ENCODE results near the gene METTL15. TPM values are rescaled to one million over a fixed set of nuclear protein-coding genes. Genes with fewer than 3 reads are reported as not detected.

The METTL15 gene
- total and polyA plus RNA-seq, 2 of the 8 experiments (the other 6 are each of a cell fraction or from before 2014, with no cell fraction given) = 5.4 to 10.5 TPM

GRCh38 chr11:28137366-28137765, 29.2 kb downstream of the METTL15 start:
- H3K56ac ChIP-seq (replicated peaks; ENCODE audit: insufficient read length, low read depth, low read length) = no peak overlapping the region
- H3K4me3 ChIP-seq (ENCODE audit: extremely low read depth in 1 of 4, insufficient read depth in 2 of 4, low read depth in 3 of 4, low read length in 4 of 4) = no peak overlapping the region
- CTCF ChIA-PET (ENCODE audit: partially characterized antibody) = interaction anchor here (0.6 kb wide), 1 partner anchor 487 kb away, joined by 3 read pairs; no protein-coding TSS in a partner anchor
- H3K36me3 ChIP-seq (ENCODE audit: control insufficient read depth in 2 of 4, insufficient read depth in 4 of 4, low read length in 3 of 4) = peaks cover 0 to 52% (median 17%) of the 10 kb centered on the region in 4 experiments; a peak in 4 of 8 replicates
- FAIRE-seq = no peak
- H3K23me2 ChIP-seq (ENCODE audit: low read depth, low read length) = no peaks in the 10 kb centered on the region
- no peak overlapping the region for H4K91ac ChIP-seq (replicated peaks; ENCODE audit: insufficient read length, low read length)
- no peak overlapping the region for H2BK5ac ChIP-seq (ENCODE audit: low read depth, low read length)
- H3K27me3 ChIP-seq (replicated peaks in 1 of 4; ENCODE audit: control insufficient read depth in 3 of 4, extremely low read depth in 1 of 4, insufficient read depth in 3 of 4, low read length in 3 of 4) = no peaks in the 10 kb centered on the region
- H2AFZ ChIP-seq (ENCODE audit: low read length) = no peak overlapping the region
- H3K9me3 ChIP-seq (ENCODE audit: insufficient read depth in 2 of 2, low read depth in 1 of 2, low read length in 1 of 2) = peaks cover 63 to 68% of the 10 kb centered on the region in 2 experiments
- no peaks in the 10 kb centered on the region for H4K20me1 ChIP-seq (replicated peaks in 1 of 2; ENCODE audit: control insufficient read depth in 1 of 2, insufficient read depth in 2 of 2, low read length in 2 of 2)
- H3K79me1 ChIP-seq (ENCODE audit: low read depth, low read length) = no peaks in the 10 kb centered on the region
- no peak for DNase-seq (ENCODE audit: low read depth in 1 of 2, low spot score in 2 of 2)
- 95% methylated on average over 3 of the region's 3 CpGs; no CpG with 5 or more reads in 1 of the 2 experiments for WGBS, 2 experiments (ENCODE audit: extremely low coverage in 1 of 2, insufficient coverage in 1 of 2, insufficient read length in 1 of 2, insufficient replicate concordance in 2 of 2, low coverage in 1 of 2, low lambda C conversion rate in 2 of 2, missing lambda C conversion rate in 1 of 2)
- no peak overlapping the region for H3K27ac ChIP-seq (ENCODE audit: low read depth, low read length)
- H2AK5ac ChIP-seq (ENCODE audit: low read depth, low read length) = no peak overlapping the region
- no peak overlapping the region for H3K4me2 ChIP-seq (ENCODE audit: insufficient read depth in 1 of 2, low read depth in 2 of 2, low read length in 2 of 2)
- H3K18ac ChIP-seq (ENCODE audit: extremely low read depth, low read length) = no peak overlapping the region
- H3K9ac ChIP-seq (replicated peaks in 1 of 4; ENCODE audit: extremely low read depth in 1 of 4, low read depth in 3 of 4, low read length in 3 of 4) = no peak overlapping the region
- no peaks in the 10 kb centered on the region for H3K4me1 ChIP-seq (replicated peaks in 1 of 4; ENCODE audit: control insufficient read depth in 3 of 4, insufficient read depth in 4 of 4, low read length in 3 of 4)
- no peak overlapping the region for H2BK120ac ChIP-seq (replicated peaks; ENCODE audit: low read depth, low read length)
- H4K5ac ChIP-seq (ENCODE audit: insufficient read length, low read depth, low read length) = no peak overlapping the region
- no peak for TF ChIP-seq SP2 (IDR thresholded peaks at IDR 0.05; ENCODE audit: low read length)
- TF ChIP-seq SIX5 (IDR thresholded peaks at IDR 0.05; ENCODE audit: low read depth, low read length) = no peak
- no peak for TF ChIP-seq CHD1 (IDR thresholded peaks at IDR 0.05; ENCODE audit: low read depth, low read length)
- TF ChIP-seq YY1 (IDR thresholded peaks at IDR 0.05; ENCODE audit: low read depth, low read length) = no peak
- TF ChIP-seq FOSL1 (IDR thresholded peaks at IDR 0.05; ENCODE audit: insufficient read depth, low read depth, low read length) = no peak
- no peak for TF ChIP-seq KDM1A (IDR thresholded peaks at IDR 0.05; ENCODE audit: borderline replicate concordance, low read length)
- H3K79me2 ChIP-seq (ENCODE audit: control insufficient read depth in 1 of 2, insufficient read depth in 2 of 2, low read length in 2 of 2) = no peaks in the 10 kb centered on the region
- H2BK12ac ChIP-seq (ENCODE audit: low read depth, low read length) = no peak overlapping the region
- no peak overlapping the region for H2BK20ac ChIP-seq (ENCODE audit: low read length)
- POLR2A ChIA-PET (ENCODE audit: partially characterized antibody) = no interaction called here
- no peak overlapping the region for H4K8ac ChIP-seq (ENCODE audit: extremely low read depth, insufficient read depth, low read length)
- no peak overlapping the region for H3K4ac ChIP-seq (replicated peaks; ENCODE audit: insufficient read length, low read depth, low read length)
- no peak overlapping the region for H2BK15ac ChIP-seq (ENCODE audit: low read length)
- H3K14ac ChIP-seq (ENCODE audit: insufficient read length) = no peak overlapping the region
- no peak overlapping the region for H3K23ac ChIP-seq (ENCODE audit: insufficient read length)
